ENCODE data around the gene CHPT1. TPM values are rescaled to one million over a fixed set of nuclear protein-coding genes. Genes with fewer than 3 reads are reported as not detected.
"Not testable (repeated sequence)": the region's sequence is repeated elsewhere in the genome, so short reads cannot be mapped to it uniquely, and the experiment has no call there.

Gene CHPT1
- total RNA-seq, 1 donor from 2014 or later: 38.1 TPM

- DNase-seq: no peak
Observed at GRCh38 chr12:101722392-101722791, 25.0 kb downstream of the CHPT1 start.

DNA sequence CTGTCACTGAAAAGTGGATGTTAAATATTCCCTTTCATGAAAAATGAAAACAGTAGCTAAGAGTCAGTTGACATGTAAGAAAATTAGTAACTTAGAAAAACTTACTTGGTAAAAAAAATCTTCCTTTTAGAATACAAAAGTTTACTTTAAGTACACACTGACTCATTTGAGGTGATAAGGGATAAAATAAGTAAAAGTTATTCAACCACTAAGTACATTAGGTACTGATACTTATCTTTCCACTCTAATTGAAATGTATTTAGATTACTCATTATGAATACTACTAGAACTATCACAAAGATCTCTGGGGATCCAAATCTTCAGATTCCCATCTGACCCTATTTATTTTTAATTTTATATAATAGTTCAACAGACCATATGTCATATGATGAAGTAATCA, 29.7 kb downstream of the CHPT1 start:
- no peak for DNase-seq

DNA sequence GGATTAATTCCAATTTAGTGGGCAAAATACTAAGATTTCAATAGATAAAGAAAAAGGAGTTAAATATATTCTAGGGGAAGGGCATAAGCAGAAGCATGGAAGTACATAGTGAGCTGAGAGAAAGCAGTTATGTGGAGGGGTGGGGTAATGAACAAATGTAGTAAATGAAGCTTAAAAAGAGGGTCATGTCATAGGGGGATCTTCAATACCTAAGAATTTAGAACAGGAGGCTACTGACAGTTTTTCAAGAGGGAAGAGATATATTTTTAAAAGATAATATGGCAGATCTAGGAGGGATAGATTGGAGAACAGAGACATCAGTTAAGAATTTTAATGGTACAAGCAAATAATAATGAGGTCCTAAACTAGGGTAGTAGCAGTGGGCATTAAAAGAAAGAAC, 32.4 kb downstream of the CHPT1 start:
- no peak for DNase-seq

- no peak for DNase-seq
Observed at GRCh38 chr12:101732318-101732717, 34.9 kb downstream of the CHPT1 start.

DNA sequence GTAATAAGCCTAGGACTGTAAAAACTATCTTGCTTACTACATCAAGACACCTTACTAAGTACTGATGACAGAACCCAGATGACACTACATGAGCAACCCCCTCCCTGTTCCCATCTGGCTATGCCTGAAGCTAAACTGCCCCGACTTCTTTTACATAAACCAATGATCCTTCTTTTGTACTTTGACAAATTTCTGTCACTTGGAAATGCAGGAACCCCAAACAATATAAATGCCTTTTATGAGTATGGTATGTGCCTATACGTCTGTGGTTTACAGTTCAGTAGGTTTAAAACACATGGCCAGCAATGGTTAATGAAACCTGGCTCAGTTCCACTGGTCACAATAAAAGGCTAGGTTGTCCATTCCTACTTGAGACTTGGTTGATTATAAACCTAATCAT, 35.7 kb downstream of the CHPT1 start:
- no peak for DNase-seq

DNA sequence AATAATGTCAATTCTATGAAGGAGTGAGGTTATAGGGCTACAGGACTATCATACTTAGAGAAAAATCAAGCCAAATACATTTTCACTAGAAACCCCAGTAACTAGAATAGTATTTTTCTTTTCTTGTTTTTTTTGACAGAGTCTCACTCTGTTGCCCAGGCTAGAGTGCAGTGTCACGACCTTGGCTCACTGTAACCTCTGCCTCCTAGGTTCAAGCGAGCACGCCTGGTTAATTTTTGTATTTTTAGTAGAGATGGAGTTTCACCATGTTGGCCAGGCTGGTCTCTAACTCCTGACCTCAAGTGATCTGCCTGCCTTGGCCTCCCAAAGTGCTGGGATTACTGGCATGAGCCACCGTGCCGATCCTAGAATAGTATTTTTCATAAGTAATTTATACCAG, 37.0 kb downstream of the CHPT1 start:
- DNase-seq: not testable (repeated sequence)

- no peak for DNase-seq
Observed at GRCh38 chr12:101737476-101737875, 40.0 kb downstream of the CHPT1 start.

DNA sequence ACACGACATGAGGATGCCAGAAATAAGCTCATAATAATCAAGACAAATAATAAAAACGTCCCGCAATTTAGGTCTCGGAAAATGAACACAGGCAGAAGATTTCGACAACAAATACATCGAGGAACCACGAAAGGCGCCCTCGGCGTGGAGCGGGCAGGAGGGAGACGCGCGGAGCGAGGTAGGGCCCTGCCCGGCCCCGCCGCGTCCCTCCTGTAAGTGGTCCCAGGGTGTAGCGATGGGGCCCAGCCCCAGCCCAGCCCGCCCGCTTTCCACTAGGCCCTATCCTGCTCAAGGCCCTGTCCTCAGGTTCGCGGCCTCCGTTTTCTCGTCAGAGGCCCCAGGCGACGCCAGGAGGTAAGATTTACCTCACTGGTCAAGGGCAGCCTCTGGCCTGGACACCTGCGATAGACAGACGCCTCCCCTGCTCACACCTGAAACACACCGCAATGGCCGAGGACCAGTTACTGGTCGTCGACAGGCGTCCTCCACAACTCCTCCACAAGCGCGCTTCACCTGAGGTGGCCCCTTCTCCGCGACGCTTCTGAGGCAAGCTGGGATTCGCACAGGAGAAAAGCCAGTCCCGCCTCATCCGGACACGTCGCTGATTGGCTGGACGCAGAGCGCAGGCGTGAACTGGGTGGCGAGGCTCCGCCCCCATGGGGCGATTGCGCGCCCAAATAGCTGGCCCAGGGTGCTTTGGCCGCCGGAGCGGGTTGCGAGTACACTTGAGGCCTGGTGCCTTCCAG, 41.7 kb downstream of the CHPT1 start, which contains the start of gene SYCP3:
TSS of gene SYCP3 (minus strand) at position 543 of the 746 bp plus-strand sequence. CDS start 1,527 bp downstream, outside the sequence.
- DNase-seq: no peak

GRCh38 chr12:101740566-101740965, 43.1 kb downstream of the CHPT1 start:
- DNase-seq: no peak

GRCh38 chr12:101740980-101741379, 43.5 kb downstream of the CHPT1 start:
- DNase-seq: no peak

GRCh38 chr12:101743242-101743641, 45.8 kb downstream of the CHPT1 start:
- DNase-seq: no peak

DNA sequence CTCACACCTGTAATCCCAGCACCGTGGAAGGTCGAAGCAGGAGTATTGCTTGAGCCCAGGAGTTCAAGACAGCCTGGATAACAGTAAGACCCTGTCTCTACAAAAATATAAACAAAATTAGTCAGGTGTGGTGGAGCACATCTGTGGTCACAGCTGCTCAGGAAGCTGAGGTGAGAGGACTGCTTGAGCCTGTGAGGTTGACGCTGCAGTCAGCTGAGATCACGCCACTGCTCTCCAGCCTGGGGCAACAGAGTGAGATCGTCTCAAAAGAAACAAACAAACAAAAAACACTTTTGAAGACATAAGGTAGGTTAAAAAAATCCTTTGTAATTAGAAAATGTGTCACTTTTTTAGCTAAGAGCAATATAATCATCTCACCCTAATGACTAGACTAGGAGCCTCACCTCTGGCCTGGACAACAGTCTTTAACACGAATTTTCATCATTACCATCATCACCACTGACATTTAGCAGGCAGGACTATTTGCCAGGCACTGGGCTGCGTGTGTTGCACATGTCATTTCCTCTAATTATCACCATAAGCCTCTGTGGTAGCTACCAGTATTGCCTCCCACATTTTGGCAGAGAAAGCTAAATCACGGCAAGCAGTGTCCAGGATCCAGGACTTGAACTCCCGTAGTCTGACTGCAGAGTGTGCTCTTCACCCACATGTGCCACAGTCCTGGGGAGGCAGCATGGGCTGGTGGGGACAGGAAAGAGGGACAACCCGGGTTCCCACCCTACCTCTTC, 46.5 kb downstream of the CHPT1 start:
- no peak for DNase-seq

GRCh38 chr12:101745481-101745880, 48.0 kb downstream of the CHPT1 start:
- no peak for DNase-seq

DNA sequence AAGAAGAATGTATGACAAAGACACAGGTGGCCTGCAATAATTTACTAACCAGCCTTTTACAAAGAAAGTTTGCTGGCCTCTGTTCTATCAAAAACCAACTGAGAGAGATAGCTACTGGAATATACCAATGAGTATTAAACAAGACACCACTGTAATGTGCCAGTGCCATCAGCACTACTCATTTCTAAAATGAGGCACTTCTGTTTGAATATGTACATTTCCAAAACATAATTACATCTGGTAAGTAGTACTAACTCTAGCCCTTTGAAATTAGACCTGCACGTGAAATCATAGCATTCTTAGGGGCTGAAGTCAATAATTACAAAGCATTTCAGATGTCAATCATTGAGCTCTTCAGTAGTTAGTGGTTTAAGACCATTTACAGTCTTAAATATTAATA, 48.8 kb downstream of the CHPT1 start:
- no peak for DNase-seq

DNA sequence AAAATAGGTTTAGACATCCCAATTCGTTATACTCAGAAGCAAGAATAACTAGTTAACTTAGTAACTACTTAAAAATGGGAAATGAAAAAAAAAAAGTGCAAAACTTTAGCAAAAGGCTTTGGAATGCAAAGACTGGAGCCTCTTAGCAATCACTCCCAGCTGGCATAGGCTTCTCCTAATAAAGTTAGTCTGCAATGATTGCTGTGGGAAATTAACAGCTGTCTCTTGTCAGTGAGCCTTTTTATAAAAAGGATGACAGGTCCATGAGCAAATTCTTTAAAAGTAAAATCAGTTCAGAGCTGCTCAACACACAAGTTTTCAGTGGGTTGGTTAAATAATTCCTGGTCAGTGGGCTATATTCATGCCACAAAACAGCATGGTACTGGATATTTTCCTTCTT, 49.2 kb downstream of the CHPT1 start:
- no peak for DNase-seq

DNA sequence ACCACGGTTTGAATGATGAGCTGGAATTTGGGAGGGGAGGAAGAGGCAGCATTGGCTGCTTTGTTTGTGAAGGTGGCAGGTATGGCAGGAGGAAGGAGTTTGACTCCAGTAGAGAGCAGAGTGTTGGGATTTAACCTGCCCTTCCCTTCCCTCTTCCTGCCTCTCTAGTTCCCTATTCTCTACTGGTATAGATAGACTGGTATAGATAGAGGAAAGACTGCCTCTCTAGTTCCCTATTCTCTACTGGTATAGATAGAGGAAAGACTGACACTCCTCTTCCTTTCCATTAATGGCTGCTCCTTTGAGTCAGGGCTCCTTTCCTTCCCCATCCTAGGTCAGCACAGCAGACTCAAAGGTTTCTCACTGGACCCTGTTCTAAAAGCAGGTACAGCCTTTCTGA, 50.3 kb downstream of the CHPT1 start:
- DNase-seq: no peak

DNA sequence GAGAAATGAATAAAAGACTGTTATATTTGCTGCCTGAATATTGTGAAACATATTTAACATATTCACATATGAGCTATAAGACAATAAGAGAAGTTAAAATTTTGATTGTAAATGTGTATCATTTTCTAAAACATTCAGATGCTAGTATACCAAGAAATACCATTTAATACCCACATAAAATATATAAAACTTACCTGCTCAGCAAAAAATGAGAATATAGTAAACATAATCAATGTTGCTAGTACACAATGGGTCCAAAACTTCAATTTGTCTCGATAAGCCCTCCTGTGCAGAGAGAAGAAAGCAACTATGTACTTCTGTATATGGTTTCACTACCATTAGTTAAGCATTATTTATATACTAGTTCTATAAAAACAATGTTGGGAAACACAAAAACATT, 51.5 kb downstream of the CHPT1 start:
- no peak for DNase-seq

DNA sequence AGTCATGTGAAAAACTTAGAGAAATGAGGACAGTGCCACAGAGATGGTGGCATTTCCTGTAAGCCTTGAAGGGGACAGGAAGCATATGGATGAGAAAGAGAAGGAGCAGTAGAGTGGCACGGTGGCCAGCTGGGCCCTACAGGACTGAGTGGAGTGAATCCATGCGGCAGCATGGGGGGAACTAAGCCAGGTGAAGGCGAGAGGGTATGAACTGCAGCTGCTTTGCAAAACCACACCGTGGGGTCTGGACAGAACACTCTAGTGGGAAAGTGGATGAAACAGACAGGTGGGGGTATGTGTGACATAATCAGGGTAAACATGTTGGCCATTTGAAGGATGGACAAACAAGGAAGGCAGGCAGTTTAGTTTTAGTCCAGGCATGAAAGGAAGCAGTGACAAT, 52.2 kb downstream of the CHPT1 start:
- DNase-seq: no peak

- DNase-seq: no peak
Observed at GRCh38 chr12:101750152-101750551, 52.7 kb downstream of the CHPT1 start.

- no peak for DNase-seq
Observed at GRCh38 chr12:101759396-101760047, 62.1 kb downstream of the CHPT1 start.

DNA sequence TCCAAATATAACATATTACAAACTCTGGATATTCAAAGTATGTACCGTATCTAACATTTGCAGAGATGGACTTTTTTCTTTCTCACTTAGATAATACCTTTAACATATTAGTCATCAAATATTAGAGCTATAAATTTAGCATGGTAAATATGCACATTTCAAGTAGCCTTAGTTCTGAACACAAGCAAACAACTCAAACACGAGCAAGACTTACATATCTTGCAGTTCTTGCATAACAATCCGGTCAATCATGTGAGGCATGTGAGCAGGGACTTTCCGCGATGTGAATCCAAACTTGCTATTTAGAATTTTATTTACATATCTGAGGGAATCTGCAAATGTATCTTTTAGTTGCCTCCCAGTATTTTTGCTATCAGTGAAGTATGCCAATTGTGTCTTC, 63.9 kb downstream of the CHPT1 start:
- no peak for DNase-seq

GRCh38 chr12:101761781-101762180, 64.3 kb downstream of the CHPT1 start:
- no peak for DNase-seq

GRCh38 chr12:101763246-101763931, 65.9 kb downstream of the CHPT1 start:
- no peak for DNase-seq
